Panc1 (cell line): ENCODE data around the gene BCAS3.

Source experiments
- POLR2AphosphoS5 ChIP-seq: IDR thresholded peaks from 2 replicates; pipeline ENCODE4 v1.6.1; 2012; ENCODE audit warnings: mild to moderate bottlenecking, low read depth, low read length, moderate library complexity
- TCF7L2 ChIP-seq: IDR thresholded peaks from 2 replicates; pipeline ENCODE4 v1.6.1; 2011; ENCODE audit warnings: mild to moderate bottlenecking, low read depth, low read length, inconsistent platforms
- TF ChIP-seq, protein P1 (sequence below): fragments of 450-650 bp; IDR thresholded peaks from 2 replicates; pipeline ENCODE4 v1.5.1; 2017; ENCODE audit warnings: mild to moderate bottlenecking
- TF ChIP-seq, protein P2 (sequence below), 2 experiments: IDR thresholded peaks; 2 replicates each; pipeline ENCODE4 v1.6.1; 2011 to 2012; ENCODE audit warnings: low read depth in 2 of 2, control low read depth in 1 of 2, low read length in 1 of 2, mild to moderate bottlenecking in 1 of 2, moderate library complexity in 1 of 2; ENCODE audit not compliant: insufficient read depth in 1 of 2

DNA sequence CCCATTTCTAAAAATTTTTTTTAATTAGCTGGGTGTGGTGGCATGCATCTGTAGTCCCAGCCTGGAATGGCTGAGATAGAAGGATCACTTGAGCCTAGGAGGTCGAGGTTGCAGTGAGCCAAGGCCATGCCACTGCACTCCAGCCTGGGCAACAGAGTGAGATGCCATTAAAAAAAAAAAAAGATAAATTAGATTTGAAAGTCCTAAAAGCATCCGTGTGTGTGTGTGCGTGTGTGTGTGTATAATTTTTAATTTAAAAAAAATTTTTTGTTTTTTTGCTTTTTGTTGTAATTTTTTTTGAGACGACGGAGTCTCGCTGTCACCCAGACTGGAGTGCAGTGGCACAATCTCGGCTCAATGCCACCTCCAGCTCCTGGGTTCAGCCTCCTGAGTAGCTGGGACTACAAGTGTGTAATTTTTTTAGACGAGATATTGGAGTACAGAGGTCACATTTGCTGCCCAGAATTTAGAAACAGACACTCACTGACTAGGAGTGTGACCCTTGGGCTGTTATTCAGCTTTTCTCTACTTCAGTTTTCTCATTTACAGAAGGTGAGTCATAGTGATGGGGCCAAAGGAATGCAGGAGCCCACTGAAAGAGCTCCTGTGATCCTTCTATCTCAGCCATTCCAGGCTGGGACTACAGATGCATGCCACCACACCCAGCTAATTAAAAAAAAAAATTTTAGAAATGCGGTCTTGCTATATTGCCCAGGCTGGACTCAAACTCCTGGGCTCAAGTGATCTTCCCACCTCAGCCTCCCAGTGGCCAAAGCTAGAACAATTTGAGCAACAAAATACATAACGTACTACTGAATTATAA lies 749.0 kb downstream of the BCAS3 start:
- TF ChIP-seq, protein P1, sequence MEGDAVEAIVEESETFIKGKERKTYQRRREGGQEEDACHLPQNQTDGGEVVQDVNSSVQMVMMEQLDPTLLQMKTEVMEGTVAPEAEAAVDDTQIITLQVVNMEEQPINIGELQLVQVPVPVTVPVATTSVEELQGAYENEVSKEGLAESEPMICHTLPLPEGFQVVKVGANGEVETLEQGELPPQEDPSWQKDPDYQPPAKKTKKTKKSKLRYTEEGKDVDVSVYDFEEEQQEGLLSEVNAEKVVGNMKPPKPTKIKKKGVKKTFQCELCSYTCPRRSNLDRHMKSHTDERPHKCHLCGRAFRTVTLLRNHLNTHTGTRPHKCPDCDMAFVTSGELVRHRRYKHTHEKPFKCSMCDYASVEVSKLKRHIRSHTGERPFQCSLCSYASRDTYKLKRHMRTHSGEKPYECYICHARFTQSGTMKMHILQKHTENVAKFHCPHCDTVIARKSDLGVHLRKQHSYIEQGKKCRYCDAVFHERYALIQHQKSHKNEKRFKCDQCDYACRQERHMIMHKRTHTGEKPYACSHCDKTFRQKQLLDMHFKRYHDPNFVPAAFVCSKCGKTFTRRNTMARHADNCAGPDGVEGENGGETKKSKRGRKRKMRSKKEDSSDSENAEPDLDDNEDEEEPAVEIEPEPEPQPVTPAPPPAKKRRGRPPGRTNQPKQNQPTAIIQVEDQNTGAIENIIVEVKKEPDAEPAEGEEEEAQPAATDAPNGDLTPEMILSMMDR = no peak; the same call in 1 of the 2 replicates
- no peak for TF ChIP-seq POLR2AphosphoS5
- no peak for TF ChIP-seq TCF7L2
- TF ChIP-seq, protein P2, sequence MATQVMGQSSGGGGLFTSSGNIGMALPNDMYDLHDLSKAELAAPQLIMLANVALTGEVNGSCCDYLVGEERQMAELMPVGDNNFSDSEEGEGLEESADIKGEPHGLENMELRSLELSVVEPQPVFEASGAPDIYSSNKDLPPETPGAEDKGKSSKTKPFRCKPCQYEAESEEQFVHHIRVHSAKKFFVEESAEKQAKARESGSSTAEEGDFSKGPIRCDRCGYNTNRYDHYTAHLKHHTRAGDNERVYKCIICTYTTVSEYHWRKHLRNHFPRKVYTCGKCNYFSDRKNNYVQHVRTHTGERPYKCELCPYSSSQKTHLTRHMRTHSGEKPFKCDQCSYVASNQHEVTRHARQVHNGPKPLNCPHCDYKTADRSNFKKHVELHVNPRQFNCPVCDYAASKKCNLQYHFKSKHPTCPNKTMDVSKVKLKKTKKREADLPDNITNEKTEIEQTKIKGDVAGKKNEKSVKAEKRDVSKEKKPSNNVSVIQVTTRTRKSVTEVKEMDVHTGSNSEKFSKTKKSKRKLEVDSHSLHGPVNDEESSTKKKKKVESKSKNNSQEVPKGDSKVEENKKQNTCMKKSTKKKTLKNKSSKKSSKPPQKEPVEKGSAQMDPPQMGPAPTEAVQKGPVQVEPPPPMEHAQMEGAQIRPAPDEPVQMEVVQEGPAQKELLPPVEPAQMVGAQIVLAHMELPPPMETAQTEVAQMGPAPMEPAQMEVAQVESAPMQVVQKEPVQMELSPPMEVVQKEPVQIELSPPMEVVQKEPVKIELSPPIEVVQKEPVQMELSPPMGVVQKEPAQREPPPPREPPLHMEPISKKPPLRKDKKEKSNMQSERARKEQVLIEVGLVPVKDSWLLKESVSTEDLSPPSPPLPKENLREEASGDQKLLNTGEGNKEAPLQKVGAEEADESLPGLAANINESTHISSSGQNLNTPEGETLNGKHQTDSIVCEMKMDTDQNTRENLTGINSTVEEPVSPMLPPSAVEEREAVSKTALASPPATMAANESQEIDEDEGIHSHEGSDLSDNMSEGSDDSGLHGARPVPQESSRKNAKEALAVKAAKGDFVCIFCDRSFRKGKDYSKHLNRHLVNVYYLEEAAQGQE (IDR thresholded peaks at IDR 0.05; ENCODE audit: insufficient read depth in 1 of 2, low read depth in 2 of 2, low read length in 1 of 2) = no peak
